ENCODE measurements around the gene TMEM39B.
"Not testable (repeated sequence)": the region's sequence is repeated elsewhere in the genome, so short reads cannot be mapped to it uniquely, and the experiment has no call there.

Gene TMEM39B

GRCh38 chr1:32114420-32114819 lies 41.7 kb downstream of the TMEM39B start:
- no peak for DNase-seq

GRCh38 chr1:32115496-32115895 lies 42.8 kb downstream of the TMEM39B start:
- no peak for DNase-seq

GRCh38 chr1:32116531-32116930 lies 43.8 kb downstream of the TMEM39B start:
- DNase-seq, result no peak

GRCh38 chr1:32122151-32122550 lies 49.4 kb downstream of the TMEM39B start:
- no peak for DNase-seq

GRCh38 chr1:32123361-32123760 lies 50.6 kb downstream of the TMEM39B start:
- DNase-seq, result not testable (repeated sequence)

- DNase-seq, result no peak
These were observed 52.6 kb downstream of the TMEM39B start for GRCh38 chr1:32125313-32125712.

GRCh38 chr1:32126770-32127169 lies 54.0 kb downstream of the TMEM39B start:
- no peak for DNase-seq

- no peak for DNase-seq
These were observed 54.9 kb downstream of the TMEM39B start for GRCh38 chr1:32127409-32128198.

GRCh38 chr1:32128479-32128878 lies 55.7 kb downstream of the TMEM39B start:
- DNase-seq, result no peak

GRCh38 chr1:32128964-32129363 lies 56.2 kb downstream of the TMEM39B start:
- no peak for DNase-seq

- DNase-seq, result not testable (repeated sequence)
These were observed 61.2 kb downstream of the TMEM39B start for GRCh38 chr1:32133950-32134280.

- DNase-seq, result no peak
These were observed 64.4 kb downstream of the TMEM39B start for GRCh38 chr1:32137111-32137510.

- DNase-seq, result no peak
These were observed 66.2 kb downstream of the TMEM39B start for GRCh38 chr1:32138965-32139364.

GRCh38 chr1:32142446-32143301 lies 69.9 kb downstream of the TMEM39B start:
- no peak for DNase-seq

GRCh38 chr1:32143302-32143695 lies 70.6 kb downstream of the TMEM39B start:
- not testable (repeated sequence) for DNase-seq

- no peak for DNase-seq
These were observed 71.3 kb downstream of the TMEM39B start for GRCh38 chr1:32144033-32144432.

- DNase-seq, result not testable (repeated sequence)
These were observed 75.1 kb downstream of the TMEM39B start for GRCh38 chr1:32147799-32148198.

GRCh38 chr1:32150847-32151246 lies 78.1 kb downstream of the TMEM39B start:
- no peak for DNase-seq

- DNase-seq, result no peak
These were observed 78.6 kb downstream of the TMEM39B start for GRCh38 chr1:32151319-32151787.
